Hypothalamus (tissue), 51 donors: Measurements from ENCODE around the gene HOMEZ.
"Not testable (repeated sequence)": the region's sequence is repeated elsewhere in the genome, so short reads cannot be mapped to it uniquely, and the experiment has no call there.

Source experiments
- DNase-seq, 51 donors: peaks; one replicate each; lab custom pipeline; 2025; lab: John Stamatoyannopoulos, UW

The HOMEZ gene

DNA sequence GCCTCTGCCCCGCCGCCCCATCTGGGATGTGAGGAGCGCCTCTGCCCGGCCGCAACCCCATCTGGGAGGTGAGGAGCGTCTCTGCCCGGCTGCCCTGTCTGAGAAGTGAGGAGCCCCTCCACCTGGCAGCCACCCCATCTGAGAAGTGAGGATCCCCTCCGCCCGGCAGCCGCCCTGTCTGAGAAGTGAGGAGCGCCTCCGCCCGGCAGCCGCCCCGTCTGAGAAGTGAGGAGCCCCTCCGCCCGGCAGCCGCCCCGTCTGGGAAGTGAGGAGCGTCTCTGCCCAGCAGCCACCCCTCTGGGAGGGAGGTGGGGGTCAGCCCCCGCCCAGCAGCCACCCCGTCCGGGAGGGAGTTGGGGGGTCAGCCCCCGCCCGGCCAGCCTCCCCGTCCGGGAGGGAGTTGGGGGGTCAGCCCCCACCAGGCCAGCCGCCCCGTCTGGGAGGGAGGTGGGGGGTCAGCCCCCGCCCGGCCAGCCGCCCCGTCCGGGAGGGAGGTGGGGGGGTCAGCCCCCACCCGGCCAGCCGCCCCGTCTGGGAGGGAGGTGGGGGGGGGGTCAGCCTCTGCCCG is 53.6 kb downstream of the HOMEZ start:
- not testable (repeated sequence) for DNase-seq

DNA sequence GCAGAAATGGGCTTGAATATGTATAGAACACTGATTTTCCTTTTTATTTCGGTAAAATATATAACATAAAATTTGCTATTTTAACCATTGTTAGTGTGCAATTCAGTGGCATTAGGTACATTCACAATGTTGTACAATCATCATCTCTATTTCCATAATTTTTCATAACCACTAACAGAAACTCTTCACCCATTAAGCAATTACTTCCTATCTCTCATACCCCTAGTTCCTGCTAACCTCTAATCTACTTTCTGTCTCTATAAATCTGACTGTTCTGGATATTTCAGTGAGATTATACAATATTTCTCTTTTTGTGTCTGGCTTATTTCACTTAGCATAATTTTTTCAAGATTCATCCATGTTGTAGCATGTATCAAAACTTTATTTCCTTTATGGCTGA is 57.1 kb downstream of the HOMEZ start:
- no peak for DNase-seq

DNA sequence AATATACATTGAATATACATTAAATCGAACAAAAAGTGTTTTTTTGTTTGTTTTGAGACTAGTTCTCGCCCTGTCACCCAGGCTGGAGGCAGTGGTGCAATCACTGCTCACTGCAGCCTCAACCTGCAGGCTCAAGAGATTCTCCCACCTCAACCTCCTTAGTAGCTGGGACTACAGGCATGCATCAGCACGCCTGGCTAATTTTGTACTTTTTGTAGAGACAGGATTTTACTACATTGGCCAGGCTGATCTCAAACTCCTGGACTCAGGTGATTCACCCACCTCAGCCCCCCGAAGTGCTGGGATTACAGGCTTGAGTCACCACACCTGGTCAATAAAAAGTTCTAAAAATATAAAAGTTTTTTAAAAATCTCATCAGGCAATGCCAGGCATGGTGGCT is 58.4 kb downstream of the HOMEZ start:
- DNase-seq: no peak

DNA sequence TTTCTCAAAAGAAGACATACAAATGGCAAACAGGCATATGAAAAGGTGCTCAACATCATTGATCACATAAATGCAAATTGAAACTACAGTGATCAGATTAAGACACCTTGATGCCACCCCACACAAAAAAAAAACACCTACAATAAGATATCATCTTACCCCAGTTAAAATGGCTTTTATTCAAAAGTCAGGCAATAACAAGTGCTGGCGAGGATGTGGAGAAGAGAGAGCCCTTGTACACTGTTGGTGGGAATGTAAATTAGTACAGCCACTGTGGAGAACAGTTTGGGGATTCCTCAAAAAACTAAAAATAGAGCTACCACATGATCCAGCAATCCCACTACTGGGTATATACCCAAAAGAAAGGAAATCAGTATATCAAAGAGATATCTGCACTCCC is 61.0 kb downstream of the HOMEZ start:
- not testable (repeated sequence) for DNase-seq
